HCT116 (cell line): ENCODE measurements around the gene THADA. TPM values are rescaled to one million over a fixed set of nuclear protein-coding genes. Genes with fewer than 3 reads are reported as not detected.

ENCODE experiments used
- ATAC-seq: fragments of 200-7000 bp; cut with Tn5 transposase; 2 replicates; pipeline ENCODE4 v1.9.1; 2020; ENCODE audit warnings: mild to moderate bottlenecking, moderate library complexity
- BruUV-seq: library from RNA; stranded (reverse); fragments of 400-500 nt; replicated peaks from 2 replicates; lab custom pipeline; 2021; lab: Mats Ljungman, UMichigan
- CTCF ChIA-PET: fragments of 300-600 bp; sonication (Branson Sonifier 250); formaldehyde crosslinking; loops from one replicate; lab custom pipeline; 2021; ENCODE audit warnings: antibody characterized with exemption; lab: Charles Lee
- POLR2A ChIA-PET: fragments of 300-600, 350-600 bp; sonication (Branson Sonifier 250); formaldehyde crosslinking; loops from one replicate; lab custom pipeline; 2021; ENCODE audit warnings: antibody characterized with exemption; lab: Charles Lee
- RAD21 ChIA-PET, 2 experiments: fragments of 300-600 bp; sonication (Branson Sonifier 250); formaldehyde crosslinking; loops; one replicate each; lab custom pipeline; 2023; ENCODE audit warnings: low total read pairs in 2 of 2; ENCODE audit not compliant: uncharacterized antibody in 2 of 2, unreplicated experiment in 2 of 2, low non-redundant PET in 1 of 2; lab: Charles Lee
- DNase-seq: peaks from one replicate; pipeline ENCODE4 v3.0.0-alpha.2; 2010; ENCODE audit warnings: low read depth, low spot score
- H2AFZ ChIP-seq: fragments of 200-600 bp; shearing (Covaris generic), sonication (generic); 2 replicates; pipeline ENCODE4 v1.6.1; 2017; ENCODE audit warnings: low read depth, mixed run types, mixed read lengths, antibody characterized with exemption, low read length; ENCODE audit not compliant: poor library complexity, severe bottlenecking
- H3K27ac ChIP-seq: 2 replicates; pipeline ENCODE4 v1.5.1; 2012; ENCODE audit warnings: low read depth, low read length
- H3K27me3 ChIP-seq: fragments of 200-600 bp; sonication (generic); 2 replicates; pipeline ENCODE4 v1.6.1; 2016; ENCODE audit warnings: mixed run types, low read length, mixed read lengths; ENCODE audit not compliant: insufficient read depth
- H3K36me3 ChIP-seq, 2 experiments: fragments of 200-500 bp in 1 of 2; fragments of 200-600 bp in 1 of 2; sonication (Bioruptor generic) in 1 of 2; sonication (generic) in 1 of 2; 2 replicates each; pipeline versions ENCODE4 v1.5.1 to v1.6.1; 2014 to 2016; ENCODE audit warnings: low read length in 2 of 2, inconsistent platforms in 1 of 2, mixed read lengths in 1 of 2, mixed run types in 1 of 2; ENCODE audit not compliant: insufficient read depth in 2 of 2, control insufficient read depth in 1 of 2
- H3K4me1 ChIP-seq, 2 experiments: fragments of 200-600 bp in 1 of 2; sonication (generic) in 1 of 2; 2 replicates each; pipeline versions ENCODE4 v1.5.1 to v1.6.1; 2012 to 2017; ENCODE audit warnings: low read length in 2 of 2, inconsistent platforms in 1 of 2, mild to moderate bottlenecking in 1 of 2, mixed read lengths in 1 of 2, mixed run types in 1 of 2, moderate library complexity in 1 of 2; ENCODE audit not compliant: insufficient read depth in 2 of 2, control insufficient read depth in 1 of 2
- H3K4me2 ChIP-seq: fragments of 200-600 bp; sonication (generic); 2 replicates; pipeline ENCODE4 v1.6.1; 2017; ENCODE audit warnings: mixed run types, low read length, mixed read lengths
- H3K4me3 ChIP-seq, 2 experiments: fragments of 200-600 bp in 1 of 2; sonication (generic) in 1 of 2; replicated peaks in 1 of 2; 2 replicates each; pipeline ENCODE4 v1.5.1; 2011 to 2016; ENCODE audit warnings: low read length in 2 of 2, control low read depth in 1 of 2, low read depth in 1 of 2, mild to moderate bottlenecking in 1 of 2, mixed read lengths in 1 of 2, mixed run types in 1 of 2
- H3K79me2 ChIP-seq: fragments of 200-600 bp; sonication (generic); 2 replicates; pipeline ENCODE4 v1.6.1; 2017; ENCODE audit warnings: mild to moderate bottlenecking, mixed run types, low read length, moderate library complexity, mixed read lengths; ENCODE audit not compliant: insufficient read depth
- H3K9ac ChIP-seq: fragments of 200-600 bp; sonication (generic); 2 replicates; pipeline ENCODE4 v1.6.1; 2016; ENCODE audit warnings: low read length, mixed read lengths
- H3K9me2 ChIP-seq: fragments of 200-600 bp; sonication (generic), shearing (Covaris generic); 2 replicates; pipeline ENCODE4 v1.6.1; 2017; ENCODE audit warnings: mixed run types, mild to moderate bottlenecking, moderate library complexity; ENCODE audit not compliant: insufficient read depth
- H3K9me3 ChIP-seq, 2 experiments: fragments of 200-500 bp in 1 of 2; fragments of 200-600 bp in 1 of 2; sonication (Bioruptor generic) in 1 of 2; sonication (generic) in 1 of 2; 2 replicates each; pipeline ENCODE4 v1.6.1; 2014 to 2017; ENCODE audit warnings: low read length in 2 of 2, mixed read lengths in 2 of 2, inconsistent platforms in 1 of 2, low read depth in 1 of 2, mild to moderate bottlenecking in 1 of 2, mixed run types in 1 of 2, moderate library complexity in 1 of 2; ENCODE audit not compliant: control insufficient read depth in 1 of 2, insufficient read depth in 1 of 2
- H4K20me1 ChIP-seq: fragments of 200-600 bp; sonication (generic), shearing (Covaris generic); 2 replicates; pipeline ENCODE4 v1.6.1; 2017; ENCODE audit warnings: mixed run types, mild to moderate bottlenecking, moderate library complexity; ENCODE audit not compliant: insufficient read depth
- ATF3 ChIP-seq: IDR thresholded peaks from 2 replicates; pipeline ENCODE4 v1.6.1; 2012
- CBX3 ChIP-seq: IDR thresholded peaks from 2 replicates; pipeline ENCODE4 v1.6.1; 2012; ENCODE audit warnings: low read depth
- EGR1 ChIP-seq: IDR thresholded peaks from 2 replicates; pipeline ENCODE4 v1.6.1; 2012; ENCODE audit warnings: low read depth
- ELF1 ChIP-seq: IDR thresholded peaks from 2 replicates; pipeline ENCODE4 v1.6.1; 2012; ENCODE audit warnings: low read depth, borderline replicate concordance
- EZH2 ChIP-seq: fragments of 200-600 bp; sonication (generic); IDR thresholded peaks from 2 replicates; pipeline ENCODE4 v1.6.1; 2017; ENCODE audit warnings: antibody characterized with exemption, mixed run types
- EZH2phosphoT487 ChIP-seq: fragments of 200-600 bp; IDR thresholded peaks from 2 replicates; pipeline ENCODE4 v1.6.1; 2018; ENCODE audit warnings: antibody characterized with exemption, borderline replicate concordance
- FOSL1 ChIP-seq: IDR thresholded peaks from 2 replicates; pipeline ENCODE4 v1.6.1; 2012; ENCODE audit warnings: low read depth
- MAX ChIP-seq: IDR thresholded peaks from 2 replicates; pipeline ENCODE4 v1.6.1; 2012
- POLR2AphosphoS5 ChIP-seq: IDR thresholded peaks from 2 replicates; pipeline ENCODE4 v1.6.1; 2011; ENCODE audit warnings: mild to moderate bottlenecking, low read depth, low read length, moderate library complexity
- SIN3A ChIP-seq: IDR thresholded peaks from 2 replicates; pipeline ENCODE4 v1.6.1; 2012; ENCODE audit warnings: low read depth
- SP1 ChIP-seq: IDR thresholded peaks from 2 replicates; pipeline ENCODE4 v1.6.1; 2012; ENCODE audit warnings: low read depth
- ZFX ChIP-seq: fragments of 450-650 bp; IDR thresholded peaks from 2 replicates; pipeline ENCODE4 v1.6.1; 2017
- intact Hi-C: fragments of 100-400 bp; cut with micrococcal nuclease; formaldehyde crosslinking; loops from 2 replicates; pipeline ENCODE4 v1.10.0; 2022
- total RNA-seq: library from RNA; stranded (reverse); gene quantifications from one replicate; pipeline ENCODE4 v1.2.1, GENCODE V29; 2021; ENCODE audit not compliant: unreplicated experiment
- TF ChIP-seq, protein P1 (sequence below), 3 experiments: fragments of 200-600 bp in 1 of 3; sonication (generic) in 1 of 3; IDR thresholded peaks in 2 of 3; conservative IDR thresholded peaks in 1 of 3; 2 replicates each; pipeline ENCODE4 v1.5.1; 2012 to 2017; ENCODE audit warnings: low read depth in 2 of 3, low read length in 2 of 3, antibody characterized with exemption in 1 of 3, borderline replicate concordance in 1 of 3, control low read depth in 1 of 3, mild to moderate bottlenecking in 1 of 3, mixed read lengths in 1 of 3, mixed run types in 1 of 3, moderate library complexity in 1 of 3; ENCODE audit not compliant: insufficient read depth in 1 of 3

THADA gene
- total RNA-seq, 1 experiment from 2014 or later = 30.7 TPM

GRCh38 chr2:43525506-43525905 is 70.3 kb downstream of the THADA start:
- Histone ChIP-seq H3K36me3 (no peaks in the 10 kb centered on the region), H3K9ac (no peak overlapping the region), H3K4me3 (no peak overlapping the region), H3K27me3 (no peaks in the 10 kb centered on the region), H3K9me2 (no peaks in the 10 kb centered on the region), H3K4me1 (no peaks in the 10 kb centered on the region), H3K27ac (no peak overlapping the region)
- no peak for ATAC-seq
- ChIA-PET POLR2A (no interaction called here), RAD21 (no interaction called here)
- BruUV-seq = no TSS peak
- no peak for TF ChIP-seq EZH2
- no peak for TF ChIP-seq ZFX
- no peak for TF ChIP-seq EZH2phosphoT487
- no peak for TF ChIP-seq MAX
- TF ChIP-seq EGR1 = no peak
- TF ChIP-seq CBX3 = no peak
- TF ChIP-seq ATF3 = no peak
- TF ChIP-seq FOSL1 = no peak
- no peak for TF ChIP-seq POLR2AphosphoS5
- TF ChIP-seq, protein P1, sequence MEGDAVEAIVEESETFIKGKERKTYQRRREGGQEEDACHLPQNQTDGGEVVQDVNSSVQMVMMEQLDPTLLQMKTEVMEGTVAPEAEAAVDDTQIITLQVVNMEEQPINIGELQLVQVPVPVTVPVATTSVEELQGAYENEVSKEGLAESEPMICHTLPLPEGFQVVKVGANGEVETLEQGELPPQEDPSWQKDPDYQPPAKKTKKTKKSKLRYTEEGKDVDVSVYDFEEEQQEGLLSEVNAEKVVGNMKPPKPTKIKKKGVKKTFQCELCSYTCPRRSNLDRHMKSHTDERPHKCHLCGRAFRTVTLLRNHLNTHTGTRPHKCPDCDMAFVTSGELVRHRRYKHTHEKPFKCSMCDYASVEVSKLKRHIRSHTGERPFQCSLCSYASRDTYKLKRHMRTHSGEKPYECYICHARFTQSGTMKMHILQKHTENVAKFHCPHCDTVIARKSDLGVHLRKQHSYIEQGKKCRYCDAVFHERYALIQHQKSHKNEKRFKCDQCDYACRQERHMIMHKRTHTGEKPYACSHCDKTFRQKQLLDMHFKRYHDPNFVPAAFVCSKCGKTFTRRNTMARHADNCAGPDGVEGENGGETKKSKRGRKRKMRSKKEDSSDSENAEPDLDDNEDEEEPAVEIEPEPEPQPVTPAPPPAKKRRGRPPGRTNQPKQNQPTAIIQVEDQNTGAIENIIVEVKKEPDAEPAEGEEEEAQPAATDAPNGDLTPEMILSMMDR (IDR thresholded peaks at IDR 0.05 in 2 of 3, conservative IDR thresholded peaks at IDR 0.05 in 1 of 3; ENCODE audit: borderline replicate concordance in 1 of 3, insufficient read depth in 1 of 3, low read depth in 2 of 3, low read length in 2 of 3) = no peak
- TF ChIP-seq SP1 = no peak
- TF ChIP-seq SIN3A = no peak
- no peak for TF ChIP-seq ELF1
- TF ChIP-seq, all 23 proteins: peak for 0
- Histone ChIP-seq H3K79me2 (no peaks in the 10 kb centered on the region), H4K20me1 (peaks cover 2% of the 10 kb centered on the region; the same call in 1 of the 2 replicates), H3K9me3 (no peaks in the 10 kb centered on the region), H3K4me2 (no peak overlapping the region), H2AFZ (no peak overlapping the region)
- intact Hi-C loops = no loop called here
- DNase-seq = no peak
- CTCF ChIA-PET = no interaction called here
